Fibroblast of lung (primary cell): ENCODE results near the gene P2RX1. TPM values are rescaled to one million over a fixed set of nuclear protein-coding genes. Genes with fewer than 3 reads are reported as not detected.

ENCODE experiments used
- DNase-seq, 2 donors: peaks; one replicate each; pipeline versions ENCODE4 v3.0.0 to v3.0.0-alpha.2; 2010; ENCODE audit warnings: low read depth in 2 of 2
- H2AFZ ChIP-seq: 2 replicates; pipeline ENCODE4 v1.5.1; 2012; ENCODE audit warnings: low read length, control low read depth, inconsistent platforms
- H3K27ac ChIP-seq: 2 replicates; pipeline ENCODE4 v1.5.1; 2011; ENCODE audit warnings: low read length, control low read depth; ENCODE audit not compliant: insufficient read depth
- H3K27me3 ChIP-seq: 2 replicates; pipeline ENCODE4 v1.5.1; 2011; ENCODE audit warnings: mild to moderate bottlenecking, low read length; ENCODE audit not compliant: control insufficient read depth, insufficient read depth
- H3K36me3 ChIP-seq: 2 replicates; pipeline ENCODE4 v1.5.1; 2011; ENCODE audit warnings: low read length; ENCODE audit not compliant: control insufficient read depth, insufficient read depth
- H3K4me1 ChIP-seq: 2 replicates; pipeline ENCODE4 v1.5.1; 2011; ENCODE audit warnings: low read length; ENCODE audit not compliant: control insufficient read depth, insufficient read depth; ENCODE audit errors: extremely low read depth
- H3K4me2 ChIP-seq: 2 replicates; pipeline ENCODE4 v1.5.1; 2011; ENCODE audit warnings: low read length, control low read depth; ENCODE audit not compliant: insufficient read depth; ENCODE audit errors: extremely low read depth
- H3K4me3 ChIP-seq, 4 experiments: fragments of 200-600 bp in 1 of 4; sonication (generic) in 1 of 4; replicated peaks in 1 of 4; 2 replicates each; pipeline ENCODE4 v1.5.1; 2011 to 2016; ENCODE audit warnings: low read length in 4 of 4, low read depth in 3 of 4, mild to moderate bottlenecking in 3 of 4, control low read depth in 2 of 4, inconsistent platforms in 1 of 4, mixed read lengths in 1 of 4; ENCODE audit not compliant: insufficient read depth in 1 of 4; ENCODE audit errors: control extremely low read depth in 1 of 4
- H3K79me2 ChIP-seq: 2 replicates; pipeline ENCODE4 v1.5.1; 2012; ENCODE audit warnings: mild to moderate bottlenecking, low read length, inconsistent platforms; ENCODE audit not compliant: control insufficient read depth, insufficient read depth
- H3K9ac ChIP-seq: 2 replicates; pipeline ENCODE4 v1.5.1; 2011; ENCODE audit warnings: mild to moderate bottlenecking, low read length, control low read depth; ENCODE audit not compliant: insufficient read depth
- H3K9me3 ChIP-seq: 2 replicates; pipeline ENCODE4 v1.5.1; 2012; ENCODE audit warnings: low read depth, low read length; ENCODE audit not compliant: control insufficient read depth, insufficient read depth
- H4K20me1 ChIP-seq: 2 replicates; pipeline ENCODE4 v1.5.1; 2011; ENCODE audit warnings: low read length; ENCODE audit not compliant: control insufficient read depth, insufficient read depth; ENCODE audit errors: extremely low read depth
- EZH2 ChIP-seq: IDR thresholded peaks from 2 replicates; pipeline ENCODE4 v1.5.1; 2012; ENCODE audit warnings: low read length, control low read depth, mild to moderate bottlenecking; ENCODE audit errors: missing control alignments
- polyA plus RNA-seq, 2 donors: library from polyadenylated mRNA; depleted of rRNA in 1 of 2; stranded (reverse) in 1 of 2; unstranded in 1 of 2; fragments of >200 nt; gene quantifications; 2 replicates each; pipeline ENCODE4 v1.2.1, GENCODE V29; 2011 to 2012; ENCODE audit warnings: missing spikeins in 1 of 2
- total RNA-seq: library from RNA; depleted of rRNA; stranded (reverse); fragments of >200 nt; gene quantifications from 2 replicates; pipeline ENCODE4 v1.2.1, GENCODE V29; 2014
- TF ChIP-seq, protein P1 (sequence below), 2 donors: IDR thresholded peaks in 1 of 2; conservative IDR thresholded peaks in 1 of 2; 1 replicate in 1 of 2; 2 replicates in 1 of 2; pipeline ENCODE4 v1.5.1; 2011 to 2012; ENCODE audit warnings: low read length in 2 of 2, control low read depth in 1 of 2, inconsistent platforms in 1 of 2, low read depth in 1 of 2, mild to moderate bottlenecking in 1 of 2

Gene P2RX1
- total and polyA plus RNA-seq, 2 donors (not counting 1 experiment from before 2014, with no cell fraction given) = under 0.01 TPM; not detected in 1

DNA sequence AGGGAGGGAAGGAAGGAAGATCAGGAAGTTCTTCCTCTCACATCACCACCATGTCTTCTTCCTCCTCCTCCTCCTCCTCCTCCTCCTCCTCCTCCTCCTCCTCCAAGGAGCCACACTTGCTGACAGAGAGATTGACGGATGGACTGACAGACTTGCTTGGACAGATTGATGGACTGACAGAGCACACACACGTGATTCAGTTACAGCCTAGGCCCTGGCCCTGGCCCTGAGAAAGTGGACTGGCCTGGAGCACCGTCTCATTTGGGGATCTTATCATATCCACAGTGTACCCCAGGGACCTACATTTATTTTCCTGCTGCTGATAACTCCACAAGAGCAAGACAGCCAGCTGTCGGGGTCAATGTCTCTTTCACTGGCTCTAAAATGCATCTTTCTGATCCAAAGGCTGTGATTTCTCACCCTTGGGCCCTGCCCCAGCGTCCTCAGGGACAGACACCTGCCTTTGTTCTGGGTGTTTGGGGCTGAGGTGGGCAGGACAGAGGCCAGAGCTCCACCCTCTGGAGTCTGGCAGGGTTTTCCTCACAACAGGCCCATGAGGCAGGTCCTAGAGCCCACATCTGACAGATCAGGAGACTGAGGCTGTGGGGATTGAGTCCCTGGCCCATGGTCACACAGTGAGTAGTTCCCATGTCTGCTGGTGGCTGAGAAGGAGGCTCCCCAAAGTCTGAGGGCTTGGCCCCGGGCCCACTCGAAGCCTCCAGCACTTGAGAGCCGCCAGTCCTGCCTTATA lies 2.3 kb upstream of the P2RX1 start:
- H3K4me2 ChIP-seq = no peak overlapping the region
- no peaks in the 10 kb centered on the region for H3K79me2 ChIP-seq
- no peak overlapping the region for H3K9ac ChIP-seq
- no peak overlapping the region for H2AFZ ChIP-seq
- no peaks in the 10 kb centered on the region for H3K36me3 ChIP-seq
- H3K4me1 ChIP-seq = no peaks in the 10 kb centered on the region
- no peak overlapping the region for H3K4me3 ChIP-seq
- TF ChIP-seq, protein P1, sequence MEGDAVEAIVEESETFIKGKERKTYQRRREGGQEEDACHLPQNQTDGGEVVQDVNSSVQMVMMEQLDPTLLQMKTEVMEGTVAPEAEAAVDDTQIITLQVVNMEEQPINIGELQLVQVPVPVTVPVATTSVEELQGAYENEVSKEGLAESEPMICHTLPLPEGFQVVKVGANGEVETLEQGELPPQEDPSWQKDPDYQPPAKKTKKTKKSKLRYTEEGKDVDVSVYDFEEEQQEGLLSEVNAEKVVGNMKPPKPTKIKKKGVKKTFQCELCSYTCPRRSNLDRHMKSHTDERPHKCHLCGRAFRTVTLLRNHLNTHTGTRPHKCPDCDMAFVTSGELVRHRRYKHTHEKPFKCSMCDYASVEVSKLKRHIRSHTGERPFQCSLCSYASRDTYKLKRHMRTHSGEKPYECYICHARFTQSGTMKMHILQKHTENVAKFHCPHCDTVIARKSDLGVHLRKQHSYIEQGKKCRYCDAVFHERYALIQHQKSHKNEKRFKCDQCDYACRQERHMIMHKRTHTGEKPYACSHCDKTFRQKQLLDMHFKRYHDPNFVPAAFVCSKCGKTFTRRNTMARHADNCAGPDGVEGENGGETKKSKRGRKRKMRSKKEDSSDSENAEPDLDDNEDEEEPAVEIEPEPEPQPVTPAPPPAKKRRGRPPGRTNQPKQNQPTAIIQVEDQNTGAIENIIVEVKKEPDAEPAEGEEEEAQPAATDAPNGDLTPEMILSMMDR (conservative IDR thresholded peaks at IDR 0.05 in 1 of 2, IDR thresholded peaks at IDR 0.05 in 1 of 2; ENCODE audit: low read depth in 1 of 2, low read length in 2 of 2) = no peak
- TF ChIP-seq EZH2 = no peak
- H3K9me3 ChIP-seq = no peaks in the 10 kb centered on the region
- no peak overlapping the region for H3K27ac ChIP-seq
- H4K20me1 ChIP-seq = no peaks in the 10 kb centered on the region
- H3K27me3 ChIP-seq = no peaks in the 10 kb centered on the region
- DNase-seq = no peak

DNA sequence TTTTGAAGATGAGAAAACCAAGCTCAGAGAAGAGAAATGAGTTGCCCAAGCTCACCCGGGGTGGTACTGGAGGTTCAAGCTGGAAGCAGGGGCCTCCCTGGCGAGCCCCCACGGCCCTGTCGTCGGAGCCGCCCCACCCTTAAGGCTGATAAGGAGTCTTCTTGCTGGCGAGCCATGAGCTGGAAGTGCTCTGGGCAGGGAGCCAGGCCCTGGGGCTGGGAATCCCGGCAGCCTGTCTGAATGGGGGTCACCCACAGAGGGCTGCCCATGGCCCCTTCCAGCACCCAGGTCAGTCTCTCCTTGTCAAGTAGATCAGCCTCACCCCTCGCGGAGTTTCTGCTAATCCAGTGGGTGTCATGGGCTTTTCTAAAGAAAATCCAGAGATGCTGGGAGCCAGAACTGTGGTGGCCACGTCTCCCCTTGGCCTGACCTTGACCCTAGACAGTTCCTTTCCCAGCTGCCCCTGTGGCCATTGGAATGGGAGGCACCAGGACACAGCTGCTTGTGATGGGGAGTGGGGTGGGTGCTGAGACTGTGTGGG lies 1.2 kb upstream of the P2RX1 start:
- Histone ChIP-seq H3K27me3 (no peaks in the 10 kb centered on the region), H4K20me1 (no peaks in the 10 kb centered on the region), H3K4me2 (no peak overlapping the region), H3K9ac (no peak overlapping the region), H2AFZ (no peak overlapping the region), H3K4me1 (no peaks in the 10 kb centered on the region), H3K36me3 (no peaks in the 10 kb centered on the region), H3K4me3 (no peak overlapping the region), H3K79me2 (no peaks in the 10 kb centered on the region), H3K27ac (no peak overlapping the region), H3K9me3 (no peaks in the 10 kb centered on the region)
- no peak for TF ChIP-seq EZH2
- TF ChIP-seq, protein P1 (conservative IDR thresholded peaks at IDR 0.05 in 1 of 2, IDR thresholded peaks at IDR 0.05 in 1 of 2; ENCODE audit: low read depth in 1 of 2, low read length in 2 of 2) = no peak
- DNase-seq = peak; percentile 45 to 47

DNA sequence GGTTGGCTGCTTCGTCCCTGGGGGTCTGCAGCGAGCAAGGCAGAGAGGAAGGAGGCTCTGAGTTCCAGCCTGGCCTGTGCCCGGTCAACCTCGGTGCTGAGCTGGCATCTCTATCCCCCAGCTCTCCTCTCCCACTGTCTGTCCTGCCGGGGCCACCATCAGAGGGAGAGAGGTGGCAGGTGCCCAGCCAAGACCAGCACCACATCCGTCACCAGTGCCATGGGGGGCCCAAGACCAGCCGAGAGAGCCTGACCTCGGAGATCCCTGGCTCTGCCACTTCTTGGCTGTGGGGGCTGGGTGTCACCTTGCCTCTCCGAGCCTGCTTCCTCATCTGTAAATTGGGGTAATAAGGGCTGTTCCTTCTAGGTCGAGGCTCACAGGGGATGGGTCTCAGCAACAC lies 560 bp upstream of the P2RX1 start:
- no peaks in the 10 kb centered on the region for H4K20me1 ChIP-seq

More for the DNA sequence above, 560 bp upstream of the P2RX1 start:
- Histone ChIP-seq H2AFZ (no peak overlapping the region), H3K9ac (no peak overlapping the region), H3K27me3 (no peaks in the 10 kb centered on the region), H3K4me1 (no peaks in the 10 kb centered on the region), H3K9me3 (no peaks in the 10 kb centered on the region), H3K4me2 (no peak overlapping the region), H3K36me3 (no peaks in the 10 kb centered on the region), H3K4me3 (no peak overlapping the region), H3K27ac (no peak overlapping the region), H3K79me2 (no peaks in the 10 kb centered on the region)
- DNase-seq = no peak
- TF ChIP-seq, protein P1 (conservative IDR thresholded peaks at IDR 0.05 in 1 of 2, IDR thresholded peaks at IDR 0.05 in 1 of 2; ENCODE audit: low read depth in 1 of 2, low read length in 2 of 2) = no peak
- no peak for TF ChIP-seq EZH2
